SK-N-MC (cell line): ENCODE measurements around the gene CTNNB1.

Experiments
- DNase-seq: peaks from one replicate; pipeline ENCODE4 v3.0.0-alpha.2; 2011; ENCODE audit warnings: low read depth, low spot score
- H3K27ac ChIP-seq: fragments of 200-600 bp; sonication (generic); 2 replicates; pipeline ENCODE4 v1.5.1; 2016; ENCODE audit warnings: mixed run types
- H3K36me3 ChIP-seq: fragments of 200-600 bp; sonication (generic); 2 replicates; pipeline ENCODE4 v1.6.1; 2017; ENCODE audit warnings: antibody characterized with exemption, low read length, mixed read lengths; ENCODE audit not compliant: insufficient read depth
- H3K4me3 ChIP-seq: fragments of 200-600 bp; sonication (generic); 2 replicates; pipeline ENCODE4 v1.5.1; 2016
- H3K9ac ChIP-seq: fragments of 200-600 bp; sonication (generic); 2 replicates; pipeline ENCODE4 v1.8.0; 2017; ENCODE audit warnings: mixed run types, mixed read lengths; ENCODE audit not compliant: insufficient read length
- H3K9me3 ChIP-seq: fragments of 200-600 bp; sonication (generic); 2 replicates; pipeline ENCODE4 v1.6.1; 2017; ENCODE audit warnings: low read depth, mild to moderate bottlenecking, antibody characterized with exemption, low read length, moderate library complexity, mixed read lengths
- EZH2 ChIP-seq: fragments of 200-600 bp; sonication (generic); IDR thresholded peaks from one replicate; pipeline ENCODE4 v1.6.1; 2017; ENCODE audit warnings: antibody characterized with exemption
- FOXP2 ChIP-seq: optimal IDR thresholded peaks from 2 replicates; pipeline ENCODE3; 2011; ENCODE audit warnings: mild to moderate bottlenecking, moderate library complexity; ENCODE audit not compliant: insufficient read depth; ENCODE audit errors: extremely low read length, control extremely low read depth
- POLR2AphosphoS5 ChIP-seq: IDR thresholded peaks from 2 replicates; pipeline ENCODE4 v1.6.1; 2012; ENCODE audit warnings: mild to moderate bottlenecking, low read depth, low read length, borderline replicate concordance

The CTNNB1 gene

GRCh38 chr3:41248525-41248924, 49.2 kb downstream of the CTNNB1 start:
- H3K9me3 ChIP-seq, result no peaks in the 10 kb centered on the region
- no peak overlapping the region for H3K4me3 ChIP-seq
- TF ChIP-seq POLR2AphosphoS5 (no peak), EZH2 (no peak), FOXP2 (no peak)
- no peaks in the 10 kb centered on the region for H3K36me3 ChIP-seq
- no peak overlapping the region for H3K27ac ChIP-seq
- no peak for DNase-seq
- no peak overlapping the region for H3K9ac ChIP-seq

- Histone ChIP-seq H3K9me3 (no peaks in the 10 kb centered on the region), H3K36me3 (no peaks in the 10 kb centered on the region), H3K9ac (no peak overlapping the region), H3K27ac (no peak overlapping the region), H3K4me3 (no peak overlapping the region)
- no peak for DNase-seq
- no peak for TF ChIP-seq FOXP2
- TF ChIP-seq EZH2, result no peak
- no peak for TF ChIP-seq POLR2AphosphoS5
These were observed 50.0 kb downstream of the CTNNB1 start for GRCh38 chr3:41249318-41249717.

DNA sequence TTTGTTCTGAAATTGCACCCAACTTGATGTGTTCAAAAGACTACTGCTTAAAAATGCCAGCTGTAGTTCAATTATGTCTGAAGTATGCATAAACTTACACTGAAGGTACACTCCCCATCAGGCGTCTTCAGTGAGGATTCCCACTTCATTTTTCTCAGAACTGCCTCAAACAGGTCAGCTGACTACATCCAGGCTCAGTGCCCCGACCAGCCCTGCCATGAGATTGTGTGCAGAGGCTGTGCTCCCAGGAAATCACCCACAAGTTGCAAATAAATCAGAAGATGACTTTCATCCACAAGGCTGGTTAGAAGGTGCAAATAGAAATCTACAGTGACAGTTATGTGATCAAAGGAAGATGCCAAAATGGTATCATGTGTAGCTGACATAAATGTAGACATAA, 51.5 kb downstream of the CTNNB1 start:
- H3K27ac ChIP-seq, result no peak overlapping the region
- TF ChIP-seq POLR2AphosphoS5 (no peak), EZH2 (no peak), FOXP2 (no peak)

DNA sequence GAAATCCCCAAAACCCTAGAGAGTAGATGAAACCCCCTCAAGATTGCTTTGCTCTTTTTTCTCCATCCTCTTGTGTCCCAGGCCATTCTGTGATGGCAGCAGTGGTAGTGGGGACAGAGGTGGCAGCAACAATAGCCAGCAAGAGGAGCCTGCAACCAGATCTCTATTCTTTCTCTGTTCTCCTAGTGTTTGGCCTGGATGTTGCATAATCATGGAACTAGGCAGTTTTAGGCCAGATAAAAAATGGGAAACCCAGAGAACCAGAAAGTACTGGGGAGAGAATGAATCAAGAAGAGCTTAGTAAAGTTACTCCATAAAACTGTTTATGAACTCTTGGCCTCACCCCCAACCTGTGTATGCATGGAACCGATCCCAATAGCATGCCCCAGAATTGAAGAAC, 52.3 kb downstream of the CTNNB1 start:
- Histone ChIP-seq H3K9me3 (no peaks in the 10 kb centered on the region), H3K9ac (no peak overlapping the region), H3K4me3 (no peak overlapping the region), H3K36me3 (no peaks in the 10 kb centered on the region), H3K27ac (no peak overlapping the region)
- TF ChIP-seq EZH2 (no peak), POLR2AphosphoS5 (no peak), FOXP2 (no peak)
- DNase-seq, result no peak

More for the DNA sequence above, 51.5 kb downstream of the CTNNB1 start:
- H3K36me3 ChIP-seq, result no peaks in the 10 kb centered on the region
- H3K9ac ChIP-seq, result no peak overlapping the region
- H3K4me3 ChIP-seq, result no peak overlapping the region
- no peak for DNase-seq
- H3K9me3 ChIP-seq, result no peaks in the 10 kb centered on the region

GRCh38 chr3:41258239-41258800, 59.0 kb downstream of the CTNNB1 start:
- Histone ChIP-seq H3K36me3 (no peaks in the 10 kb centered on the region), H3K27ac (no peak overlapping the region), H3K4me3 (no peak overlapping the region), H3K9ac (no peak overlapping the region), H3K9me3 (no peaks in the 10 kb centered on the region)
- no peak for TF ChIP-seq POLR2AphosphoS5
- TF ChIP-seq EZH2, result no peak
- no peak for TF ChIP-seq FOXP2
- no peak for DNase-seq

DNA sequence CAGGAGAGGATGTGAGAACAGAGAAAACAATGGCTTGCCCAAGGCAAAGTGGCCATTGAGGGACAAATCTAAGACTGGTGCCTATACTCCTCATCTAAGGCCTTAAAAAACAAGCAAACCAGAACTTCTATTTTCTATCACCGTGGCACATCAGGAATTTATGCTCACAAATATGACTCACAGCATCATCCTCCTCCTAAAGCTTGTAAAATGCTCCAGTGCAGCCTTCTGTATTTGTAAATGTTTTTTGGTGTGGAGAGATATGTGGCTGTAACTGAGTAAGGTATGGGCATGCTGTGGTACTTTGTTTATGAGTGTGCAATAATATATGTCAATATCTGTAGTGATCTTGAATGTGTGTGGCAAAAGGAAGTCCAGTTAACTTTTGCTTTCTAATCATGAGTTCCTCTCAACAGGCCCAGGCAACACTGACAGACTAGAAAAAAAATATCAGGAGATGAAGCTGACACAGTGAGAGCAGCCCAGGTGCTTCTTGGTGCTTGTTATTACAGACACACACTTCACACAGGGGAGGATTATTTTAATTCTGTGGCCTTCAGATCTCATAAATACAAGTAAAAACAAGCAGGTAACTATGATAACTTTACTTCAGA, 60.3 kb downstream of the CTNNB1 start:
- TF ChIP-seq FOXP2 (no peak), EZH2 (no peak), POLR2AphosphoS5 (no peak)
- no peak for DNase-seq
- no peaks in the 10 kb centered on the region for H3K9me3 ChIP-seq
- no peak overlapping the region for H3K27ac ChIP-seq
- H3K36me3 ChIP-seq, result no peaks in the 10 kb centered on the region
- no peak overlapping the region for H3K9ac ChIP-seq
- H3K4me3 ChIP-seq, result no peak overlapping the region

DNA sequence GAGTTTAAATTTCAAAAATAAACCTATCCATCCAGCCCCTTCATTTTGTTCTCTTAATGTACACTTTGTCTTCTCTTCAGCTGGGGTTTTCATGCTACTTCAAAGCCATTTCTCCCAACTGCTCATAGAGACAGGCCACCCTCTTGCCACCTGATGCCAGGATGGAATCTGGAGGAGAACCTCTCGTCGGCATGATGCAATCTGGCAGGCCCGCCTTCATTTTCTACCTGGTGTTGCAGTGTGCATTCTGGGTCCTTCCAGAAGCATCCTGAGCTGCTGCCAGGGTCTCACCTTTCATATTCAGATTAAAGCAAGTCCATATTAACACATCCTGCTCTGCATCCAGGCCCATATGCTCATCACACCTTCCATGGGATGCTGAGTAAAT, 60.8 kb downstream of the CTNNB1 start:
- Histone ChIP-seq H3K27ac (no peak overlapping the region), H3K9me3 (no peaks in the 10 kb centered on the region), H3K36me3 (no peaks in the 10 kb centered on the region), H3K4me3 (no peak overlapping the region), H3K9ac (no peak overlapping the region)
- DNase-seq, result no peak
- TF ChIP-seq FOXP2 (no peak), EZH2 (no peak), POLR2AphosphoS5 (no peak)

DNA sequence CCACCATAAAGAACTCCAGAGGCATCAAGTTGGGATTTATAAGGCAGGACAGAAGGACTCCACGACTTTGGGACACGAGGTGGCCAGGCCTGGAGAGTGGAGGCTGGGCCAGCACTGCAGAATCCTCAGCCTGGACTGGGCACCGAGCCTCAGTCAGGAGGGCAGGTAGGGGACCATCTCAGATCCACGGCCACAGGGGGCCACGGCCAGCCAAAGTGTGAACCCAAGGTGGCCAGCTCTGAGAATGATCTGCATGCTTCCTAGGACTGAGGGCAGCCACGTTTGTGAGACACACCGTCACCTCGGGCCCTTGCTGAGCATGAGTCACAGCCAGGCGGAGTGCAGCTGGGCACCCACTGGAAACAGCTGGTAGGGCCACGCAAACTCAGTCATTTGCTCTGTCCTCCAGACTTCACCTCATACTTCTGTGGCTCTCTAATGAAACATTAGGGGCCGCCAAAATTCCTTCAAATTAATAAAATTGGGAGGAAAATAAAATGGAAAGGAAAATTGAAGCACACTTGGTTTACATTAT, 65.8 kb downstream of the CTNNB1 start:
- TF ChIP-seq EZH2 (no peak), POLR2AphosphoS5 (no peak), FOXP2 (no peak)
- no peak overlapping the region for H3K4me3 ChIP-seq
- H3K27ac ChIP-seq, result no peak overlapping the region
- no peak for DNase-seq
- H3K9me3 ChIP-seq, result no peaks in the 10 kb centered on the region
- H3K36me3 ChIP-seq, result no peaks in the 10 kb centered on the region
- H3K9ac ChIP-seq, result no peak overlapping the region

- Histone ChIP-seq H3K36me3 (no peaks in the 10 kb centered on the region), H3K27ac (no peak overlapping the region), H3K4me3 (no peak overlapping the region), H3K9me3 (no peaks in the 10 kb centered on the region), H3K9ac (no peak overlapping the region)
- TF ChIP-seq POLR2AphosphoS5 (no peak), EZH2 (no peak), FOXP2 (no peak)
- no peak for DNase-seq
These were observed 66.5 kb downstream of the CTNNB1 start for GRCh38 chr3:41265823-41266273.
